Naive thymus-derived CD4-positive, alpha-beta T cell (primary cell): ENCODE data around the gene ARHGAP19. TPM values are rescaled to one million over a fixed set of nuclear protein-coding genes. Genes with fewer than 3 reads are reported as not detected.

Source experiments
- ATAC-seq: fragments of 150-1000 bp; cut with Tn5 transposase; 2 replicates; pipeline ENCODE4 v1.10.0; 2021; ENCODE audit warnings: mild to moderate bottlenecking, moderate library complexity
- CTCF ChIA-PET: fragments of 350-600 bp; sonication (Branson Sonifier 250); formaldehyde crosslinking; loops from one replicate; lab custom pipeline; 2021; ENCODE audit warnings: antibody characterized with exemption; lab: Charles Lee
- POLR2A ChIA-PET: fragments of 350-600 bp; sonication (Branson Sonifier 250); formaldehyde crosslinking; loops from one replicate; lab custom pipeline; 2021; ENCODE audit warnings: antibody characterized with exemption, inconsistent platforms; lab: Charles Lee
- DNase-seq, 9 donors: peaks; one replicate each; pipeline versions ENCODE4 v3.0.0 to v3.0.0-alpha.2; 2020 to 2022; ENCODE audit warnings: mixed read lengths in 1 of 9
- H3K27ac ChIP-seq: one replicate; pipeline ENCODE4 v1.7.0; 2013; ENCODE audit warnings: mild to moderate bottlenecking, low read depth, low read length, moderate library complexity
- H3K27me3 ChIP-seq, 2 donors: one replicate each; pipeline ENCODE4 v1.7.0; 2013; ENCODE audit warnings: low read length in 2 of 2, mild to moderate bottlenecking in 2 of 2, moderate library complexity in 2 of 2; ENCODE audit not compliant: control insufficient read depth in 2 of 2, insufficient read depth in 2 of 2
- H3K36me3 ChIP-seq, 3 experiments: 1 replicate in 2 of 3; 2 replicates in 1 of 3; pipeline ENCODE4 v1.7.0; 2013; ENCODE audit warnings: low read length in 3 of 3, mild to moderate bottlenecking in 3 of 3, moderate library complexity in 1 of 3; ENCODE audit not compliant: insufficient read depth in 3 of 3, control insufficient read depth in 2 of 3
- H3K4me1 ChIP-seq, 2 donors: one replicate each; pipeline ENCODE4 v1.7.0; 2013; ENCODE audit warnings: low read length in 2 of 2, mild to moderate bottlenecking in 2 of 2, moderate library complexity in 1 of 2; ENCODE audit not compliant: control insufficient read depth in 2 of 2, insufficient read depth in 2 of 2
- H3K4me3 ChIP-seq: 2 replicates; pipeline ENCODE4 v1.7.0; 2013; ENCODE audit warnings: mild to moderate bottlenecking, low read length
- H3K9me3 ChIP-seq, 3 experiments: 1 replicate in 2 of 3; 2 replicates in 1 of 3; pipeline ENCODE4 v1.7.0; 2013; ENCODE audit warnings: low read length in 3 of 3; ENCODE audit not compliant: control insufficient read depth in 2 of 3
- H3K27ac Mint-ChIP-seq, 9 donors: one replicate each; pipeline ENCODE4 v1.8.0; 2020 to 2022; ENCODE audit warnings: mixed read lengths in 9 of 9, mild to moderate bottlenecking in 8 of 9, moderate library complexity in 5 of 9, inconsistent platforms in 2 of 9
- H3K27me3 Mint-ChIP-seq, 5 donors: one replicate each; pipeline ENCODE4 v1.8.0; 2021 to 2022; ENCODE audit warnings: mixed read lengths in 5 of 5, mild to moderate bottlenecking in 1 of 5
- H3K36me3 Mint-ChIP-seq, 5 donors: one replicate each; pipeline ENCODE4 v1.8.0; 2020 to 2022; ENCODE audit warnings: mixed read lengths in 5 of 5, mild to moderate bottlenecking in 3 of 5, inconsistent platforms in 1 of 5
- H3K4me1 Mint-ChIP-seq, 7 donors: one replicate each; pipeline ENCODE4 v1.8.0; 2020 to 2022; ENCODE audit warnings: mixed read lengths in 7 of 7, mild to moderate bottlenecking in 3 of 7, inconsistent platforms in 1 of 7
- H3K4me3 Mint-ChIP-seq, 10 donors: one replicate each; pipeline ENCODE4 v1.8.0; 2020 to 2022; ENCODE audit warnings: mild to moderate bottlenecking in 10 of 10, mixed read lengths in 10 of 10, moderate library complexity in 6 of 10, inconsistent platforms in 2 of 10
- H3K9me3 Mint-ChIP-seq, 11 donors: one replicate each; pipeline ENCODE4 v1.8.0; 2020 to 2022; ENCODE audit warnings: mixed read lengths in 11 of 11, mild to moderate bottlenecking in 4 of 11, inconsistent platforms in 1 of 11, moderate library complexity in 1 of 11
- intact Hi-C, 2 donors: fragments of 100-400 bp; cut with micrococcal nuclease; formaldehyde crosslinking; loops; one replicate each; pipeline ENCODE4 v1.15.1; 2023
- polyA plus RNA-seq, 2 donors: library from polyadenylated mRNA; unstranded; fragments of 300-500 nt; fragmentation: Illumina TruSeq; gene quantifications; one replicate each; pipeline ENCODE4 v1.2.3, GENCODE V29; 2021
- total RNA-seq, 6 experiments: library from RNA in 5 of 6; stranded (reverse) in 5 of 6; gene quantifications; 1 replicate in 5 of 6; 2 replicates in 1 of 6; pipeline ENCODE4 v1.2.3 and lab custom pipeline; 2021 to 2026

ARHGAP19 gene
- total and polyA plus RNA-seq, 7 experiments from 2014 or later = 5.7 to 40.1 (median 14.8) TPM

- CTCF ChIA-PET = interaction anchor here (0.6 kb wide), 1 partner anchor 9 kb away, joined by 3 read pairs; no protein-coding TSS in a partner anchor
- no peaks in the 10 kb centered on the region for H3K27me3 Mint-ChIP-seq
- H3K4me3 Mint-ChIP-seq = no peak overlapping the region
- DNase-seq (no peak), ATAC-seq (no peak)
- H3K4me1 ChIP-seq = no peaks in the 10 kb centered on the region
- no peak overlapping the region for H3K27ac Mint-ChIP-seq
- H3K9me3 ChIP-seq = no peaks in the 10 kb centered on the region
- no peaks in the 10 kb centered on the region for H3K27me3 ChIP-seq
- no peaks in the 10 kb centered on the region for H3K36me3 ChIP-seq
- H3K4me3 ChIP-seq = no peak overlapping the region
- peaks cover 0 to 26% (median 4%) of the 10 kb centered on the region in 7 donors for H3K4me1 Mint-ChIP-seq
- no peaks in the 10 kb centered on the region for H3K9me3 Mint-ChIP-seq
- H3K27ac ChIP-seq = no peak overlapping the region
- POLR2A ChIA-PET = no interaction called here
- intact Hi-C loops = no loop called here
- peaks cover 0 to 11% (median 0%) of the 10 kb centered on the region in 5 donors for H3K36me3 Mint-ChIP-seq
Measured at GRCh38 chr10:97215619-97216260, 76.7 kb downstream of the ARHGAP19 start.

GRCh38 chr10:97213431-97213830, 79.0 kb downstream of the ARHGAP19 start:
- intact Hi-C loops = no loop called here
- Histone ChIP-seq H3K27me3 (no peaks in the 10 kb centered on the region), H3K9me3 (no peaks in the 10 kb centered on the region), H3K27ac (no peak overlapping the region), H3K36me3 (no peaks in the 10 kb centered on the region), H3K4me1 (no peaks in the 10 kb centered on the region), H3K4me3 (no peak overlapping the region)
- Mint-ChIP-seq H3K4me1 (peaks cover 0 to 12% (median 4%) of the 10 kb centered on the region in 7 donors), H3K4me3 (no peak overlapping the region), H3K36me3 (peaks cover 0 to 3% (median 0%) of the 10 kb centered on the region in 5 donors), H3K27me3 (no peaks in the 10 kb centered on the region), H3K9me3 (no peaks in the 10 kb centered on the region), H3K27ac (no peak overlapping the region)
- POLR2A ChIA-PET = no interaction called here
- no peak for DNase-seq
- no peak for ATAC-seq
- CTCF ChIA-PET = interaction anchor here (1.0 to 11.0 kb wide), 2 partner anchors 10 to 143 kb away, joined by 3 to 159 read pairs; no protein-coding TSS in a partner anchor

GRCh38 chr10:97211229-97211628, 81.2 kb downstream of the ARHGAP19 start:
- Histone ChIP-seq H3K9me3 (no peaks in the 10 kb centered on the region), H3K27ac (no peak overlapping the region), H3K27me3 (no peaks in the 10 kb centered on the region), H3K4me1 (no peaks in the 10 kb centered on the region), H3K4me3 (no peak overlapping the region), H3K36me3 (no peaks in the 10 kb centered on the region)
- Mint-ChIP-seq H3K27me3 (peaks cover 0 to 2% (median 0%) of the 10 kb centered on the region in 5 donors), H3K4me3 (no peak overlapping the region), H3K4me1 (no peaks in the 10 kb centered on the region), H3K27ac (no peak overlapping the region), H3K36me3 (no peaks in the 10 kb centered on the region), H3K9me3 (no peaks in the 10 kb centered on the region)
- ChIA-PET CTCF (interaction anchor here (0.6 to 11.0 kb wide), 13 partner anchors 9 to 222 kb away, joined by 3 to 159 read pairs (median 6); no protein-coding TSS in a partner anchor), POLR2A (interaction anchor here (0.7 kb wide), 1 partner anchor 30 kb away, joined by 3 read pairs; no protein-coding TSS in a partner anchor)
- intact Hi-C loops = no loop called here
- no peak for DNase-seq
- ATAC-seq = no peak

DNA sequence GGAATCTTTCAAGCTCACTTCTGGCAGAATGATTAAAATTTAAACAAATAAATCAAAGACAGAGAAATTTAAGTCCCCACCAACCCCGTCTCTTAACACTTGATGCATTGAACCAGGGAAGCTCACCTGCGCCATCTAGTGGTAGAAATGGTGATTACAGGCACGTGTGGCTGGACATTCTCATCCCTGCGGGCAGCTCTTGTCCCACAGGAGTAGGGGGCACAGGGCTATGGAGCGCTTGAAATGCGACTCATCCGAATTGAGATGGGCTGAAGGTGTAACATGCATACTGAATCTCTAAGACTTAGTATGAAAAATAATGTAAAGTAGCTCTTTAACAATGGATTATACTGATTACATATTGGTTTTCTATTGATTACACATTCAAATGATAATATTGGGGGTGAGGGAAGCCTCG, 81.9 kb downstream of the ARHGAP19 start:
- no peak overlapping the region for H3K4me3 Mint-ChIP-seq
- CTCF ChIA-PET = interaction anchor here (0.6 to 11.0 kb wide), 18 partner anchors 10 to 1272 kb away, joined by 3 to 159 read pairs (median 6); no protein-coding TSS in a partner anchor
- Histone ChIP-seq H3K36me3 (no peaks in the 10 kb centered on the region), H3K27me3 (no peaks in the 10 kb centered on the region), H3K27ac (no peak overlapping the region), H3K4me1 (no peaks in the 10 kb centered on the region), H3K9me3 (no peaks in the 10 kb centered on the region), H3K4me3 (no peak overlapping the region)
- no peaks in the 10 kb centered on the region for H3K4me1 Mint-ChIP-seq
- peaks cover 0 to 2% (median 0%) of the 10 kb centered on the region in 5 donors for H3K27me3 Mint-ChIP-seq
- intact Hi-C loops = loop anchor here (1.0 kb wide), 5 partner anchors 14 to 814 kb away; no protein-coding TSS in a partner anchor
- H3K36me3 Mint-ChIP-seq = no peaks in the 10 kb centered on the region
- POLR2A ChIA-PET = no interaction called here
- peak; percentile 67 for ATAC-seq
- no peak overlapping the region for H3K27ac Mint-ChIP-seq
- peak; percentile 38 to 74 (median 54) for DNase-seq
- H3K9me3 Mint-ChIP-seq = no peaks in the 10 kb centered on the region

GRCh38 chr10:97207756-97208346, 84.6 kb downstream of the ARHGAP19 start:
- no peak overlapping the region for H3K27ac Mint-ChIP-seq
- Histone ChIP-seq H3K9me3 (no peaks in the 10 kb centered on the region), H3K27me3 (no peaks in the 10 kb centered on the region), H3K36me3 (no peaks in the 10 kb centered on the region), H3K4me1 (no peaks in the 10 kb centered on the region), H3K27ac (no peak overlapping the region), H3K4me3 (no peak overlapping the region)
- H3K9me3 Mint-ChIP-seq = no peaks in the 10 kb centered on the region
- POLR2A ChIA-PET = no interaction called here
- no peak for DNase-seq
- H3K36me3 Mint-ChIP-seq = no peaks in the 10 kb centered on the region
- H3K4me3 Mint-ChIP-seq = no peak overlapping the region
- no peak for ATAC-seq
- no peaks in the 10 kb centered on the region for H3K4me1 Mint-ChIP-seq
- CTCF ChIA-PET = interaction anchor here (1.4 to 11.0 kb wide), 5 partner anchors 10 to 171 kb away, joined by 5 to 159 read pairs (median 10); no protein-coding TSS in a partner anchor
- intact Hi-C loops = no loop called here
- peaks cover 0 to 10% (median 0%) of the 10 kb centered on the region in 5 donors for H3K27me3 Mint-ChIP-seq

DNA sequence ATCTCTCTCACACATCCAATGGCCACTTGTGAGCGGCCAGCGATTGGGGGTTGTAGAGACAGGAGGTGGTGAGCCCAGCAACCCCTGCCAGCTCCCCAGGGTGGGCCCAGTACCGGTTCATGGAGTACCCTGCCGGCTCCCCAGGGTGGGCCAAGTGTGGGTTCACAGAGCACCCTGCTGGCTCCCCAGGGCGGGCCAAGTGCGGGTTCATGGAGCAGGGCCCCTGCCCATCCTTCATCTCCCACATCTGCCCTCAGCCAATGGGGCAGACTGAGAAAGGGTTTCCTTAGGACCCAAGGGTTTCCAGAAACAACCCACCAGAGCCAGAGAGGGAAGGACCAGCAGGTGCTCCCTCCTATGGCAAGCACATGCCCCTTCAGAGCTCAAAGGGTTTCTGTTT, 85.3 kb downstream of the ARHGAP19 start:
- DNase-seq (no peak), ATAC-seq (no peak)
- no peak overlapping the region for H3K4me3 ChIP-seq
- H3K36me3 ChIP-seq = no peaks in the 10 kb centered on the region
- Mint-ChIP-seq H3K4me1 (no peaks in the 10 kb centered on the region), H3K4me3 (no peak overlapping the region), H3K27me3 (peaks cover 0 to 15% (median 2%) of the 10 kb centered on the region in 5 donors), H3K27ac (no peak overlapping the region), H3K9me3 (no peaks in the 10 kb centered on the region), H3K36me3 (no peaks in the 10 kb centered on the region)
- intact Hi-C loops = no loop called here
- H3K4me1 ChIP-seq = no peaks in the 10 kb centered on the region
- POLR2A ChIA-PET = no interaction called here
- no peaks in the 10 kb centered on the region for H3K9me3 ChIP-seq
- no peaks in the 10 kb centered on the region for H3K27me3 ChIP-seq
- H3K27ac ChIP-seq = no peak overlapping the region
- CTCF ChIA-PET = interaction anchor here (0.6 to 11.0 kb wide), 5 partner anchors 9 to 163 kb away, joined by 3 to 159 read pairs (median 5); no protein-coding TSS in a partner anchor
